Loucy (cell line): ENCODE data around the gene UBAC2.

Experiments used
- H2AFZ ChIP-seq: fragments of 200-600 bp; sonication (generic); 2 replicates; pipeline ENCODE4 v1.6.0; 2016; ENCODE audit warnings: antibody characterized with exemption, mild to moderate bottlenecking, low read length, moderate library complexity
- H3F3A ChIP-seq: fragments of 200-600 bp; 2 replicates; pipeline ENCODE4 v1.6.0; 2016; ENCODE audit warnings: antibody characterized with exemption, low read depth, mild to moderate bottlenecking
- H3K27me3 ChIP-seq: fragments of 200-600 bp; sonication (generic); 2 replicates; pipeline ENCODE4 v1.6.1; 2014; ENCODE audit warnings: low read length, mild to moderate bottlenecking; ENCODE audit not compliant: insufficient read depth, poor library complexity, severe bottlenecking
- H3K36me3 ChIP-seq: fragments of 200-600 bp; sonication (generic); 2 replicates; pipeline ENCODE4 v1.6.1; 2016; ENCODE audit warnings: low read length; ENCODE audit not compliant: insufficient read depth
- H3K4me1 ChIP-seq: fragments of 200-600 bp; sonication (generic); 2 replicates; pipeline ENCODE4 v1.5.1; 2014; ENCODE audit warnings: low read length, mild to moderate bottlenecking; ENCODE audit not compliant: insufficient read depth, poor library complexity, severe bottlenecking
- H3K4me2 ChIP-seq: fragments of 200-600 bp; sonication (generic); 2 replicates; pipeline ENCODE4 v1.6.0; 2014; ENCODE audit warnings: antibody characterized with exemption, low read length, low read depth, mild to moderate bottlenecking; ENCODE audit not compliant: poor library complexity, severe bottlenecking
- H3K4me3 ChIP-seq: fragments of 200-600 bp; sonication (generic); 2 replicates; pipeline ENCODE4 v1.5.1; 2014; ENCODE audit warnings: low read length, mild to moderate bottlenecking, mixed read lengths; ENCODE audit not compliant: poor library complexity, severe bottlenecking
- H3K79me2 ChIP-seq: fragments of 200-600 bp; sonication (generic); 2 replicates; pipeline ENCODE4 v1.6.1; 2014; ENCODE audit warnings: low read length; ENCODE audit not compliant: insufficient read depth
- H3K9ac ChIP-seq: fragments of 200-600 bp; sonication (generic); 2 replicates; pipeline ENCODE4 v1.6.0; 2014; ENCODE audit warnings: mild to moderate bottlenecking, low read depth, low read length, moderate library complexity; ENCODE audit not compliant: poor library complexity, severe bottlenecking
- H3K9me2 ChIP-seq: fragments of 200-600 bp; sonication (generic); replicated peaks from 2 replicates; pipeline ENCODE4 v1.6.1; 2016; ENCODE audit warnings: low read depth, low read length, mixed read lengths
- H3K9me3 ChIP-seq: fragments of 200-600 bp; sonication (generic); 2 replicates; pipeline ENCODE4 v1.6.1; 2014; ENCODE audit warnings: mild to moderate bottlenecking, antibody characterized with exemption, low read length, low read depth; ENCODE audit not compliant: insufficient read depth
- H4K20me1 ChIP-seq: fragments of 200-600 bp; sonication (generic); 2 replicates; pipeline ENCODE4 v1.6.0; 2014; ENCODE audit warnings: antibody characterized with exemption, low read length, mild to moderate bottlenecking; ENCODE audit not compliant: insufficient read depth, poor library complexity, severe bottlenecking
- EZH2phosphoT487 ChIP-seq: fragments of 200-600 bp; IDR thresholded peaks from 2 replicates; pipeline ENCODE4 v1.6.1; 2018; ENCODE audit warnings: antibody characterized with exemption, mild to moderate bottlenecking, moderate library complexity, borderline replicate concordance
- TF ChIP-seq, protein P1 (sequence below): fragments of 200-600 bp; sonication (generic); conservative IDR thresholded peaks from 2 replicates; pipeline ENCODE4 v1.5.1; 2014; ENCODE audit warnings: mild to moderate bottlenecking, antibody characterized with exemption, low read length

UBAC2 gene

DNA sequence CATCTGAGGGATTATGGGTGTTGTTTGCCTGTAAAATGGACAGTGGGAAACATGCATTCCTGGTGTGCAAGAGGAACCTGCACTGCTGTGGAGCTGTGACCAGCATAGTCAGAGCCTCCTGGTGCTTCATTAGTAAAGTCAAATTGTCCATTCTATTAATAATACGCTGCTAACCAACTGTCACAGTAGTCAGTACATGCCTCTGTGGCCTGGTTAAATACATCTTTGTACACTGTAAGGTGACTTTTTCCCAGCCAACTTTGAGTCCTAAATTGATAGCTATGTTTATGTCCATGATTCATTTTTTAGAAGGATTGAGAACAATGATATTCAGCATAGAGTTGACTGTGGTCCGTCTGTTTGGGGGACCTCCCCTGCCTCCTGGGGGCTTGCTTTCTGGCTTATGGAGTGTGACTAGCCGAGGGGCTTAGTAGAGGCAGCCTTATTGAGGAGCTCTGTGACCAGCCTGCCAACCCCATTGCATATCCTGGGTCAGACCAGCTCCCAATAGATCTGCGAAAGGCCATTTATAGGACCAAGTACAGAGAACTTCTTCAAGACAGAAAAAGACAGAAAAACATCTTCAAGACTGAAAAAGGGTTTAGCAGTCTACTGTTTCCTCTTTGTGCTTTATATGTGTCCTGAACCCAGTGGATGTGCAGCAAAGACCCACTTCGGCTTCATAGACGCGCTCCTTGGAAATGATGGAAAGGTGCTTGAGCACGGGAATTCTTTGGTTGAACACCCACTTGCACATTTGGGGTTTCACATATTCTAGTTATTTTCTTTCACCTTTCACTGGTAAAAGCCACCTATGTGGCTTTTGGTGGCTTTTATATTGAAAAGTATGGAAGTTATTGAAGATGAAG lies 102.2 kb downstream of the UBAC2 start:
- Histone ChIP-seq H3K4me2 (no peak overlapping the region), H3K4me1 (peaks cover 20% of the 10 kb centered on the region), H3K9ac (no peak overlapping the region)

DNA sequence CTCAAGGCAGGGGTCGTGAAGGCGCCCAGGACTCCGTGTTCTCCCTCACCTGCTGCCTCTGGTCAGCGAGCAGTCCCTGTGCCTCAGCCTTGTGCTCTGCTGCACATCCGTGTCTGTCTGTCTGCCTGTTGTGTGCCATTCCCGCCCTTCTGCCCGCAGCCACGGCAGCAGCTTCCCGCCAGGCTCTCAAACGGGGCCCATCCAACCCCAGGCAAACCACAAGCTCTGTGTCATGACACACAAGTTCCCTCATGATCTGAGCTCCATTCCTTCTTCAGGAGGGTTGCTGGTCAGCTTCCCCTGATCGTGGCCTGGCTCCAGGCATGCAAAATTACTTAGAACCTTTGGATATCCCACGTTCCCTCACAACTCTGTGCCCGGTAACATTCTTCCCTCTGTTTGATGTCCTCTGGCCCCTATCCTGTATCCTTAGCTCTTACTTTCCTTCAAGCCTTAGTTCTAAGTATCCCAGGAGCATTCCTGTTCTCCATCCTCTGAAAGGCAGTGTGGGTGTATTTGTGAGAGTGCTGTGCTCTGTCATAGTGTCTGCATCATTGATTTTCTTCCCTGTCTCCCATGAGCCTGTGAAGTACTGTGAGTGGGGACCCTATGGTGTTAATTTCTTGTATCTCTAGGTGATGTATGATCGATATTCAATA lies 103.3 kb downstream of the UBAC2 start:
- no peaks in the 10 kb centered on the region for H3K9me2 ChIP-seq
- no peaks in the 10 kb centered on the region; the same call in 1 of the 2 replicates for H3F3A ChIP-seq
- TF ChIP-seq, protein P1, sequence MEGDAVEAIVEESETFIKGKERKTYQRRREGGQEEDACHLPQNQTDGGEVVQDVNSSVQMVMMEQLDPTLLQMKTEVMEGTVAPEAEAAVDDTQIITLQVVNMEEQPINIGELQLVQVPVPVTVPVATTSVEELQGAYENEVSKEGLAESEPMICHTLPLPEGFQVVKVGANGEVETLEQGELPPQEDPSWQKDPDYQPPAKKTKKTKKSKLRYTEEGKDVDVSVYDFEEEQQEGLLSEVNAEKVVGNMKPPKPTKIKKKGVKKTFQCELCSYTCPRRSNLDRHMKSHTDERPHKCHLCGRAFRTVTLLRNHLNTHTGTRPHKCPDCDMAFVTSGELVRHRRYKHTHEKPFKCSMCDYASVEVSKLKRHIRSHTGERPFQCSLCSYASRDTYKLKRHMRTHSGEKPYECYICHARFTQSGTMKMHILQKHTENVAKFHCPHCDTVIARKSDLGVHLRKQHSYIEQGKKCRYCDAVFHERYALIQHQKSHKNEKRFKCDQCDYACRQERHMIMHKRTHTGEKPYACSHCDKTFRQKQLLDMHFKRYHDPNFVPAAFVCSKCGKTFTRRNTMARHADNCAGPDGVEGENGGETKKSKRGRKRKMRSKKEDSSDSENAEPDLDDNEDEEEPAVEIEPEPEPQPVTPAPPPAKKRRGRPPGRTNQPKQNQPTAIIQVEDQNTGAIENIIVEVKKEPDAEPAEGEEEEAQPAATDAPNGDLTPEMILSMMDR, result no peak
- no peak for TF ChIP-seq EZH2phosphoT487
- H3K4me3 ChIP-seq, result no peak overlapping the region
- H3K9ac ChIP-seq, result no peak overlapping the region
- peaks cover 30% of the 10 kb centered on the region; the same call in 1 of the 2 replicates for H3K79me2 ChIP-seq
- H3K4me2 ChIP-seq, result no peak overlapping the region
- H3K27me3 ChIP-seq, result no peaks in the 10 kb centered on the region
- H3K36me3 ChIP-seq, result peaks cover 17% of the 10 kb centered on the region
- no peaks in the 10 kb centered on the region for H3K9me3 ChIP-seq
- no peaks in the 10 kb centered on the region for H4K20me1 ChIP-seq
- no peak overlapping the region for H2AFZ ChIP-seq
- H3K4me1 ChIP-seq, result peaks cover 22% of the 10 kb centered on the region

More for the DNA sequence above, 102.2 kb downstream of the UBAC2 start:
- H3K79me2 ChIP-seq, result peaks cover 23% of the 10 kb centered on the region; the same call in 1 of the 2 replicates
- H3K4me3 ChIP-seq, result no peak overlapping the region
- no peaks in the 10 kb centered on the region for H3K9me3 ChIP-seq
- no peak for TF ChIP-seq EZH2phosphoT487
- TF ChIP-seq, protein P1, result no peak
- peaks cover 9% of the 10 kb centered on the region; the same call in 1 of the 2 replicates for H3K36me3 ChIP-seq
- H4K20me1 ChIP-seq, result no peaks in the 10 kb centered on the region
- H3K9me2 ChIP-seq, result no peaks in the 10 kb centered on the region
- no peak overlapping the region for H2AFZ ChIP-seq
- no peaks in the 10 kb centered on the region for H3K27me3 ChIP-seq
- no peaks in the 10 kb centered on the region; the same call in 1 of the 2 replicates for H3F3A ChIP-seq

DNA sequence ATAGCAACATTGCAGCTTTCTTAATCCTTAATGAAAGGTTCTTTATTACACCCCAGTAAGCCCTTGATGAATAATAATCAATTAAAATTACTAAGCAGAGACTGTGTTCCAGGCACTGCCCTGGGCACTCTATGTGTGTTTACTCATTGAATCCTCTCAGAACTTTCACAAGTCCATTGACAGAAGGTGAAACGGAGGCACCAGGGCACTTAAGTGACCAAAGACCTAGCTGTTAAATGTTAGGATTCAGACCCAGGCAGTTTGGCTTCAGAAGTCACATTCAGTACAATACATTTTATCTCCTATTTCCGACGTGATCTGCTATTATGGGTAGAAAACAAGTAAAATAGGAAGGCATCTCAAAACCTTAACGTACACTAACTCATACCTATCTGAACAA lies 103.9 kb downstream of the UBAC2 start:
- Histone ChIP-seq H3K4me2 (no peak overlapping the region), H3K9ac (no peak overlapping the region), H2AFZ (no peak overlapping the region), H3K4me3 (no peak overlapping the region), H3K36me3 (peaks cover 21% of the 10 kb centered on the region), H3K9me3 (no peaks in the 10 kb centered on the region), H3K4me1 (peaks cover 22% of the 10 kb centered on the region), H3K79me2 (peaks cover 30% of the 10 kb centered on the region; the same call in 1 of the 2 replicates), H4K20me1 (no peaks in the 10 kb centered on the region), H3F3A (no peaks in the 10 kb centered on the region; the same call in 1 of the 2 replicates), H3K9me2 (no peaks in the 10 kb centered on the region), H3K27me3 (no peaks in the 10 kb centered on the region)
- TF ChIP-seq, protein P1, result no peak
- no peak for TF ChIP-seq EZH2phosphoT487
